Glutamatergic neuron (in vitro differentiated cells): ENCODE measurements around the gene DPYSL3. TPM values are rescaled to one million over a fixed set of nuclear protein-coding genes. Genes with fewer than 3 reads are reported as not detected.

ENCODE experiments used
- DNase-seq: peaks from one replicate; pipeline ENCODE4 v3.0.0; 2022
- H3K27ac Mint-ChIP-seq: one replicate; pipeline ENCODE4 v1.8.0; 2020; ENCODE audit warnings: mild to moderate bottlenecking, mixed read lengths, inconsistent platforms; ENCODE audit not compliant: unreplicated experiment
- H3K27me3 Mint-ChIP-seq: one replicate; pipeline ENCODE4 v1.8.0; 2020; ENCODE audit warnings: mild to moderate bottlenecking, moderate library complexity, mixed read lengths, inconsistent platforms; ENCODE audit not compliant: unreplicated experiment
- H3K36me3 Mint-ChIP-seq: one replicate; pipeline ENCODE4 v1.8.0; 2020; ENCODE audit warnings: mild to moderate bottlenecking, mixed read lengths, inconsistent platforms; ENCODE audit not compliant: unreplicated experiment
- H3K4me1 Mint-ChIP-seq: one replicate; pipeline ENCODE4 v1.8.0; 2020; ENCODE audit warnings: mild to moderate bottlenecking, low read depth, mixed read lengths, inconsistent platforms; ENCODE audit not compliant: unreplicated experiment
- H3K4me3 Mint-ChIP-seq: one replicate; pipeline ENCODE4 v1.8.0; 2020; ENCODE audit warnings: mild to moderate bottlenecking, mixed read lengths, inconsistent platforms; ENCODE audit not compliant: unreplicated experiment
- H3K9me3 Mint-ChIP-seq: one replicate; pipeline ENCODE4 v1.8.0; 2020; ENCODE audit warnings: mild to moderate bottlenecking, moderate library complexity, mixed read lengths, inconsistent platforms; ENCODE audit not compliant: unreplicated experiment
- total RNA-seq: library from RNA; stranded (reverse); fragmentation: NEBNext Ultra II Directional; extraction: Animal tissue kit (Norgen Biotek cat#: 25700); gene quantifications from one replicate; pipeline ENCODE4 v1.2.1, GENCODE V29; 2021; ENCODE audit not compliant: unreplicated experiment
- TF ChIP-seq, protein P1 (sequence below): fragments of 200-600 bp; sonication (generic); IDR thresholded peaks from one replicate; pipeline ENCODE4 v1.5.0; 2021; ENCODE audit not compliant: partially characterized antibody, unreplicated experiment

The DPYSL3 gene
- total RNA-seq, 1 donor from 2014 or later = 571 TPM

DNA sequence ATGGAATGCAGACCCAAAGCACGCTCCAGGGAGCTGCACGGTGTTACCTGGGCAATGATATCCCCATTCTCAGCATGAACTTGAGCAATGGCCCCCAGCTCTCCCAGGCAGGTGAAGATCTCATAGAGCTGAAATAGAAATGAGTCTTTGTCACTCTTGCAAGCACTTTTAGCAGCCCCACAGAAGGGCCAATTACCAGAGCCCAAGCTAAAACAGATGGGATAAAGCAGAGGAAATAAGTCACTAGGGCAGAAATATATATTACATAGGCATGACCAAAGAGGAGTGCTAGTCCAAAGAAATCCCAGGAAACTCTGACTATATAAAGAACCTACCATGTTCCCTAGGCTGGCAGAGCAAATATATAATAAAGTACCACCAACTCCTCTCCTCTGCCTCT, 97.3 kb downstream of the DPYSL3 start:
- peaks cover 27% of the 10 kb centered on the region for H3K4me1 Mint-ChIP-seq
- H3K4me3 Mint-ChIP-seq = no peak overlapping the region
- peaks cover 3% of the 10 kb centered on the region for H3K27me3 Mint-ChIP-seq
- H3K36me3 Mint-ChIP-seq = peaks cover 14% of the 10 kb centered on the region
- TF ChIP-seq, protein P1, sequence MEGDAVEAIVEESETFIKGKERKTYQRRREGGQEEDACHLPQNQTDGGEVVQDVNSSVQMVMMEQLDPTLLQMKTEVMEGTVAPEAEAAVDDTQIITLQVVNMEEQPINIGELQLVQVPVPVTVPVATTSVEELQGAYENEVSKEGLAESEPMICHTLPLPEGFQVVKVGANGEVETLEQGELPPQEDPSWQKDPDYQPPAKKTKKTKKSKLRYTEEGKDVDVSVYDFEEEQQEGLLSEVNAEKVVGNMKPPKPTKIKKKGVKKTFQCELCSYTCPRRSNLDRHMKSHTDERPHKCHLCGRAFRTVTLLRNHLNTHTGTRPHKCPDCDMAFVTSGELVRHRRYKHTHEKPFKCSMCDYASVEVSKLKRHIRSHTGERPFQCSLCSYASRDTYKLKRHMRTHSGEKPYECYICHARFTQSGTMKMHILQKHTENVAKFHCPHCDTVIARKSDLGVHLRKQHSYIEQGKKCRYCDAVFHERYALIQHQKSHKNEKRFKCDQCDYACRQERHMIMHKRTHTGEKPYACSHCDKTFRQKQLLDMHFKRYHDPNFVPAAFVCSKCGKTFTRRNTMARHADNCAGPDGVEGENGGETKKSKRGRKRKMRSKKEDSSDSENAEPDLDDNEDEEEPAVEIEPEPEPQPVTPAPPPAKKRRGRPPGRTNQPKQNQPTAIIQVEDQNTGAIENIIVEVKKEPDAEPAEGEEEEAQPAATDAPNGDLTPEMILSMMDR = no peak
- H3K9me3 Mint-ChIP-seq = peaks cover 2% of the 10 kb centered on the region
- no peak for DNase-seq
- peak overlapping the region; percentile 21 for H3K27ac Mint-ChIP-seq

DNA sequence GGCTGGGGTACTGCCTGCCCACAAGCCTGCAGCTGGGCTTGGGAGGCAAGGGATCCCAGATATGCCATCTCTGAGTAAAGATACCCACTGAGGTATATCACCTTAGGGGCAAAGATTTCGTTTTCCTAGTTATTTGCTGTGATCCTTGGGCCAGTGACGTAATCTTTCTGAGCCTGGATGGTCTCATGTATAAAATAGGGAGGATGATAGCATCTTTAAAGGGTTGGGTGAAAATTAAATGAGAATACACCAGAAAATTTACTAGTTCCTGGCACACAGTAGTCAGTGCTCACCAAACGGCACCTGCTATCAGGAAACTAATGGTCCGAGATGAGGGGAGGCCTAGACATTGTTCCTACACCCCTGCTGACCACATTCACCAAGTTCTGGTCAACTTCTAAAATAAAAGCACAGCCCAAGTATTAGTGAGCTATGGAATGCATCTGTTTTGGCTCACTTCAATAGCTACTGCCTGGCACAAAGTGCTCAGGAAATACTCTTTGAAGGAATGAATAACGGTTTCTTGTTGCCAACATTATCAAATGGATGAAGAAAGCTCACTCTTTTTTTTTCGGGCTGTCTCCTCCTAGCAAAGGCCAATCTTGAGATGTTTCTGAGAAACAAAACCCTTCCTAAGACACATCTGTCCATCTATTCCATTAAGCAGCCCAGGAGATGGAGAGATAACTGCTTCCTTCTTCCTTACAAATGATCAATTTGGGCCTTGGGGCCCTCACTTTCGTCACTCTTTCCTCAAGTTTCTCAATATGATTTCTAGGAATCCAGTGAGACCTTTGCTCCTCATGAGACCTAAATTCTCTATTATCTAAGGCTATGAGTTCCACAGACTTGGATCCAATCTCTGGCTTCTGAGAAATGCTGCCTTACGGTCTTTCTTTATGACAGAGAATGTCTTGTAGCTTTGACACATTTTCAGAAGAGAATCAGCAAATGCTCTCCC, 98.2 kb downstream of the DPYSL3 start:
- DNase-seq = no peak
- Mint-ChIP-seq H3K9me3 (peaks cover 3% of the 10 kb centered on the region), H3K4me3 (no peak overlapping the region), H3K4me1 (peaks cover 25% of the 10 kb centered on the region), H3K27me3 (peaks cover 3% of the 10 kb centered on the region), H3K36me3 (peaks cover 18% of the 10 kb centered on the region), H3K27ac (peak overlapping the region; percentile 44)
- TF ChIP-seq, protein P1 = no peak

DNA sequence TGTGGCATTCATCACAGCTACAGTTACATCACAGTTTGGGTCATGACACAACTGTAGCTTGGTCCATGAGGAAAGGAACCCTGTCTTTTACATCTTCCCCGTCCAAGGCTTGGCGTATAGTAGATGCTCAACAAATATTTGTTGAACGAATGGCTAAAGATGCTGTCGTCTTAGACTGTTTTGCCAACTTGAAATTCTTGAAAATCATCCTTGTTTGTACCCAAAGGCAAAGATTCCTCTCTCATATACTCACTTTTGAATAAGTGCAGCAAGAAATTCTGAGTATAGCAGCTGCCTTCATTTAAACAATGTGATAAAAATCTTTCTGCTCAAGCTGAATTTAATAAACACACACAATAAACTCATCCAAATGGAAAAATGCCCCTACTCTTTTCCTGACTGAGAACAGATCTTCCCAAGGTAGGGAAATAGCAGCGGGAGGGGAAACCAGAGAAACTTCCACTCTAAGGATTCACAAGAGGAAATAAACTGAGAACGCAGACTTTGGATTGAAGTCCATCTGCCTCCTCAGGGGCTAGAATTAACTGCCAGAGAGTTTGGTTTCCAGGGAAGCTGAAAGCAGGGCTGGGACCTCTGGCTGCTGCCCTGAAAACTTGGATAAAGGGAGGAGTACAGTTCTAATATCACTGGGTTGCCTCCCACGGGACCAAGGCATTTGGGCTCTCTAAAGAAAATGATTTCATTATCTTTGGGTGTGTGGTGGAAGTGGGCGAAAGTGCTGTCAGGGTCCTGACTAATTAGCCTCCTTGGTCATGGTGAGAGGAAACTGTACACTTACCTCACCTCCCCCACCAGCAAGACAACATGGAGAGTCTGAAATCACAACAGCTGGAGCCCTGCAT, 99.1 kb downstream of the DPYSL3 start:
- H3K27me3 Mint-ChIP-seq = peaks cover 5% of the 10 kb centered on the region
- peaks cover 3% of the 10 kb centered on the region for H3K9me3 Mint-ChIP-seq
- peaks cover 22% of the 10 kb centered on the region for H3K36me3 Mint-ChIP-seq
- peaks cover 25% of the 10 kb centered on the region for H3K4me1 Mint-ChIP-seq
- peak; percentile 53 for DNase-seq
- H3K27ac Mint-ChIP-seq = peak overlapping the region; percentile 67
- no peak overlapping the region for H3K4me3 Mint-ChIP-seq
- TF ChIP-seq, protein P1 = no peak

DNA sequence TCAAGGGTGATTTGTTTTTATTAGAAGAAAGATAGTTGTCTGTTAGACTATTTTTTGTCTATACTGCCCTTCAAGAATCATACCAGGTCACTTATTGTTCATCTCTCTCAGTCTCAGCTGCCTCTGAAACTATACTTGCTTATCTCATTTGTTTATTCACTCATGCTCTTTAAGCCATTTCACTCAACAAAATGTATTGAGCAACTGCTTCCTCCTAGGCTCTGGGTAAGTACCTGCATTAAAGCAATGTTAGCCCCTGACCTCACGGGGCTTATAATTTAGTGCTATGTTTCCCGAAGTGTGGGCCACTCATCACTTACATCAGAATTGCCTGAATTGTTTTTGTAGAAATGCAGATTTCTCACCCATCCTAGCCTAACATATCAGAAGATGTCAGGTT, 100.9 kb downstream of the DPYSL3 start:
- DNase-seq = no peak
- Mint-ChIP-seq H3K4me1 (peaks cover 26% of the 10 kb centered on the region), H3K27me3 (peaks cover 5% of the 10 kb centered on the region), H3K4me3 (no peak overlapping the region), H3K9me3 (peaks cover 1% of the 10 kb centered on the region), H3K27ac (no peak overlapping the region), H3K36me3 (peaks cover 21% of the 10 kb centered on the region)
- TF ChIP-seq, protein P1 = no peak
